ENCODE measurements around the gene SMARCA4. TPM values are rescaled to one million over a fixed set of nuclear protein-coding genes. Genes with fewer than 3 reads are reported as not detected.

SMARCA4 gene
- total and polyA plus RNA-seq, 2 experiments from 2014 or later, result 177 to 336 TPM

DNA sequence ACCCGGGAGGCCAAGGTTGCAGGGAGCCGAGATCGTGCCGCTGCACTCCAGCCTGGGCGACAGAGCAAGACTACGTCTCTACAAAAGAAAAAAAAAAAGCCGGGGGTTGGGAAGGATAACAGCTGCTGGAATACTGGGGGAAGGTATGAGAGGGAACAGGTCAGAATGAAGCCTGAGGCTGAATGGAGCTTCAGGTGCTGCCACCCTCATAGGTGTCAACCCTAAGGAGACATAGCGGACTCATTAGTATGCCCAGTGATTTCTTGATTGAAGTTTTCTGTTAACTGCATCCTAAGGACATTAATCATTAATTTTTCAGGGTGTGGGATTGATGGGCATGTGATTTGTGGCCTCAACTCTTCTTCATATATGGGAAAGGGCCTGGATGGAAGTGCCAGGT lies 6.0 kb downstream of the SMARCA4 start:
- DNase-seq (ENCODE audit: low spot score), result no peak
- peaks cover 27% of the 10 kb centered on the region; the same call in 1 of the 2 replicates for H3K4me1 ChIP-seq (ENCODE audit: insufficient read depth)
- H3K36me3 ChIP-seq (ENCODE audit: insufficient read depth), result no peaks in the 10 kb centered on the region; the same call in 1 of the 2 replicates
- H3K9me3 Mint-ChIP-seq, result no peaks in the 10 kb centered on the region
- H3F3A ChIP-seq (replicated peaks; ENCODE audit: low read depth), result 0 out of 2 replicates have a peak, but pooled peaks cover 6% of the 10 kb centered on the region
- no peak overlapping the region for H3K4me3 Mint-ChIP-seq
- no peak for TF ChIP-seq CREB1 (CRISPR knock-in tag; IDR thresholded peaks at IDR 0.05; ENCODE audit: low read depth)
- no peak for TF ChIP-seq ETS1 (IDR thresholded peaks at IDR 0.05)
- TF ChIP-seq, protein P1, sequence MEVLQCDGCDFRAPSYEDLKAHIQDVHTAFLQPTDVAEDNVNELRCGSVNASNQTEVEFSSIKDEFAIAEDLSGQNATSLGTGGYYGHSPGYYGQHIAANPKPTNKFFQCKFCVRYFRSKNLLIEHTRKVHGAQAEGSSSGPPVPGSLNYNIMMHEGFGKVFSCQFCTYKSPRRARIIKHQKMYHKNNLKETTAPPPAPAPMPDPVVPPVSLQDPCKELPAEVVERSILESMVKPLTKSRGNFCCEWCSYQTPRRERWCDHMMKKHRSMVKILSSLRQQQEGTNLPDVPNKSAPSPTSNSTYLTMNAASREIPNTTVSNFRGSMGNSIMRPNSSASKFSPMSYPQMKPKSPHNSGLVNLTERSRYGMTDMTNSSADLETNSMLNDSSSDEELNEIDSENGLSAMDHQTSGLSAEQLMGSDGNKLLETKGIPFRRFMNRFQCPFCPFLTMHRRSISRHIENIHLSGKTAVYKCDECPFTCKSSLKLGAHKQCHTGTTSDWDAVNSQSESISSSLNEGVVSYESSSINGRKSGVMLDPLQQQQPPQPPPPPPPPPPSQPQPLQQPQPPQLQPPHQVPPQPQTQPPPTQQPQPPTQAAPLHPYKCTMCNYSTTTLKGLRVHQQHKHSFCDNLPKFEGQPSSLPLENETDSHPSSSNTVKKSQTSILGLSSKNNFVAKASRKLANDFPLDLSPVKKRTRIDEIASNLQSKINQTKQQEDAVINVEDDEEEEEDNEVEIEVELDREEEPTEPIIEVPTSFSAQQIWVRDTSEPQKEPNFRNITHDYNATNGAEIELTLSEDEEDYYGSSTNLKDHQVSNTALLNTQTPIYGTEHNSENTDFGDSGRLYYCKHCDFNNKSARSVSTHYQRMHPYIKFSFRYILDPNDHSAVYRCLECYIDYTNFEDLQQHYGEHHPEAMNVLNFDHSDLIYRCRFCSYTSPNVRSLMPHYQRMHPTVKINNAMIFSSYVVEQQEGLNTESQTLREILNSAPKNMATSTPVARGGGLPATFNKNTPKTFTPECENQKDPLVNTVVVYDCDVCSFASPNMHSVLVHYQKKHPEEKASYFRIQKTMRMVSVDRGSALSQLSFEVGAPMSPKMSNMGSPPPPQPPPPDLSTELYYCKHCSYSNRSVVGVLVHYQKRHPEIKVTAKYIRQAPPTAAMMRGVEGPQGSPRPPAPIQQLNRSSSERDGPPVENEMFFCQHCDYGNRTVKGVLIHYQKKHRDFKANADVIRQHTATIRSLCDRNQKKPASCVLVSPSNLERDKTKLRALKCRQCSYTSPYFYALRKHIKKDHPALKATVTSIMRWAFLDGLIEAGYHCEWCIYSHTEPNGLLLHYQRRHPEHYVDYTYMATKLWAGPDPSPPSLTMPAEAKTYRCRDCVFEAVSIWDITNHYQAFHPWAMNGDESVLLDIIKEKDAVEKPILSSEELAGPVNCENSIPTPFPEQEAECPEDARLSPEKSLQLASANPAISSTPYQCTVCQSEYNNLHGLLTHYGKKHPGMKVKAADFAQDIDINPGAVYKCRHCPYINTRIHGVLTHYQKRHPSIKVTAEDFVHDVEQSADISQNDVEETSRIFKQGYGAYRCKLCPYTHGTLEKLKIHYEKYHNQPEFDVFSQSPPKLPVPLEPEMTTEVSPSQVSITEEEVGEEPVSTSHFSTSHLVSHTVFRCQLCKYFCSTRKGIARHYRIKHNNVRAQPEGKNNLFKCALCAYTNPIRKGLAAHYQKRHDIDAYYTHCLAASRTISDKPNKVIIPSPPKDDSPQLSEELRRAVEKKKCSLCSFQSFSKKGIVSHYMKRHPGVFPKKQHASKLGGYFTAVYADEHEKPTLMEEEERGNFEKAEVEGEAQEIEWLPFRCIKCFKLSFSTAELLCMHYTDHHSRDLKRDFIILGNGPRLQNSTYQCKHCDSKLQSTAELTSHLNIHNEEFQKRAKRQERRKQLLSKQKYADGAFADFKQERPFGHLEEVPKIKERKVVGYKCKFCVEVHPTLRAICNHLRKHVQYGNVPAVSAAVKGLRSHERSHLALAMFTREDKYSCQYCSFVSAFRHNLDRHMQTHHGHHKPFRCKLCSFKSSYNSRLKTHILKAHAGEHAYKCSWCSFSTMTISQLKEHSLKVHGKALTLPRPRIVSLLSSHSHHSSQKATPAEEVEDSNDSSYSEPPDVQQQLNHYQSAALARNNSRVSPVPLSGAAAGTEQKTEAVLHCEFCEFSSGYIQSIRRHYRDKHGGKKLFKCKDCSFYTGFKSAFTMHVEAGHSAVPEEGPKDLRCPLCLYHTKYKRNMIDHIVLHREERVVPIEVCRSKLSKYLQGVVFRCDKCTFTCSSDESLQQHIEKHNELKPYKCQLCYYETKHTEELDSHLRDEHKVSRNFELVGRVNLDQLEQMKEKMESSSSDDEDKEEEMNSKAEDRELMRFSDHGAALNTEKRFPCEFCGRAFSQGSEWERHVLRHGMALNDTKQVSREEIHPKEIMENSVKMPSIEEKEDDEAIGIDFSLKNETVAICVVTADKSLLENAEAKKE (CRISPR knock-in tag; IDR thresholded peaks at IDR 0.05), result no peak
- no peak for TF ChIP-seq POLR2AphosphoS5 (IDR thresholded peaks at IDR 0.05; ENCODE audit: low read depth)
- TF ChIP-seq EZH2 (IDR thresholded peaks at IDR 0.05; ENCODE audit: low read depth, unreplicated experiment), result no peak
- TF ChIP-seq STAT1 (IDR thresholded peaks at IDR 0.05; ENCODE audit: unreplicated experiment), result no peak
- TF ChIP-seq JUNB (IDR thresholded peaks at IDR 0.05; ENCODE audit: unreplicated experiment), result no peak
- no peak for TF ChIP-seq EZH2phosphoT487 (IDR thresholded peaks at IDR 0.05; ENCODE audit: unreplicated experiment)
- TF ChIP-seq, protein P2, sequence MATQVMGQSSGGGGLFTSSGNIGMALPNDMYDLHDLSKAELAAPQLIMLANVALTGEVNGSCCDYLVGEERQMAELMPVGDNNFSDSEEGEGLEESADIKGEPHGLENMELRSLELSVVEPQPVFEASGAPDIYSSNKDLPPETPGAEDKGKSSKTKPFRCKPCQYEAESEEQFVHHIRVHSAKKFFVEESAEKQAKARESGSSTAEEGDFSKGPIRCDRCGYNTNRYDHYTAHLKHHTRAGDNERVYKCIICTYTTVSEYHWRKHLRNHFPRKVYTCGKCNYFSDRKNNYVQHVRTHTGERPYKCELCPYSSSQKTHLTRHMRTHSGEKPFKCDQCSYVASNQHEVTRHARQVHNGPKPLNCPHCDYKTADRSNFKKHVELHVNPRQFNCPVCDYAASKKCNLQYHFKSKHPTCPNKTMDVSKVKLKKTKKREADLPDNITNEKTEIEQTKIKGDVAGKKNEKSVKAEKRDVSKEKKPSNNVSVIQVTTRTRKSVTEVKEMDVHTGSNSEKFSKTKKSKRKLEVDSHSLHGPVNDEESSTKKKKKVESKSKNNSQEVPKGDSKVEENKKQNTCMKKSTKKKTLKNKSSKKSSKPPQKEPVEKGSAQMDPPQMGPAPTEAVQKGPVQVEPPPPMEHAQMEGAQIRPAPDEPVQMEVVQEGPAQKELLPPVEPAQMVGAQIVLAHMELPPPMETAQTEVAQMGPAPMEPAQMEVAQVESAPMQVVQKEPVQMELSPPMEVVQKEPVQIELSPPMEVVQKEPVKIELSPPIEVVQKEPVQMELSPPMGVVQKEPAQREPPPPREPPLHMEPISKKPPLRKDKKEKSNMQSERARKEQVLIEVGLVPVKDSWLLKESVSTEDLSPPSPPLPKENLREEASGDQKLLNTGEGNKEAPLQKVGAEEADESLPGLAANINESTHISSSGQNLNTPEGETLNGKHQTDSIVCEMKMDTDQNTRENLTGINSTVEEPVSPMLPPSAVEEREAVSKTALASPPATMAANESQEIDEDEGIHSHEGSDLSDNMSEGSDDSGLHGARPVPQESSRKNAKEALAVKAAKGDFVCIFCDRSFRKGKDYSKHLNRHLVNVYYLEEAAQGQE (IDR thresholded peaks at IDR 0.05; ENCODE audit: unreplicated experiment), result no peak
- TF ChIP-seq, protein P3, sequence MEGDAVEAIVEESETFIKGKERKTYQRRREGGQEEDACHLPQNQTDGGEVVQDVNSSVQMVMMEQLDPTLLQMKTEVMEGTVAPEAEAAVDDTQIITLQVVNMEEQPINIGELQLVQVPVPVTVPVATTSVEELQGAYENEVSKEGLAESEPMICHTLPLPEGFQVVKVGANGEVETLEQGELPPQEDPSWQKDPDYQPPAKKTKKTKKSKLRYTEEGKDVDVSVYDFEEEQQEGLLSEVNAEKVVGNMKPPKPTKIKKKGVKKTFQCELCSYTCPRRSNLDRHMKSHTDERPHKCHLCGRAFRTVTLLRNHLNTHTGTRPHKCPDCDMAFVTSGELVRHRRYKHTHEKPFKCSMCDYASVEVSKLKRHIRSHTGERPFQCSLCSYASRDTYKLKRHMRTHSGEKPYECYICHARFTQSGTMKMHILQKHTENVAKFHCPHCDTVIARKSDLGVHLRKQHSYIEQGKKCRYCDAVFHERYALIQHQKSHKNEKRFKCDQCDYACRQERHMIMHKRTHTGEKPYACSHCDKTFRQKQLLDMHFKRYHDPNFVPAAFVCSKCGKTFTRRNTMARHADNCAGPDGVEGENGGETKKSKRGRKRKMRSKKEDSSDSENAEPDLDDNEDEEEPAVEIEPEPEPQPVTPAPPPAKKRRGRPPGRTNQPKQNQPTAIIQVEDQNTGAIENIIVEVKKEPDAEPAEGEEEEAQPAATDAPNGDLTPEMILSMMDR (conservative IDR thresholded peaks at IDR 0.05; ENCODE audit: low read depth in 2 of 2), result no peak
- no peak for TF ChIP-seq ZNF114 (CRISPR knock-in tag; IDR thresholded peaks at IDR 0.05)
- no peak for TF ChIP-seq NANOG (IDR thresholded peaks at IDR 0.05; ENCODE audit: borderline replicate concordance)
- no peak for TF ChIP-seq ZNF331 (CRISPR knock-in tag; IDR thresholded peaks at IDR 0.05; ENCODE audit: low read depth)
- no peak overlapping the region for H3K4me3 ChIP-seq
- no peak overlapping the region for H2AFZ ChIP-seq
- H3K36me3 Mint-ChIP-seq (ENCODE audit: low read depth), result peaks cover 31% of the 10 kb centered on the region
- ATAC-seq, result no peak
- H3K79me2 ChIP-seq (replicated peaks; ENCODE audit: insufficient read depth), result peaks cover 100% of the 10 kb centered on the region
- peaks cover 55% of the 10 kb centered on the region for H4K20me1 ChIP-seq (replicated peaks; ENCODE audit: insufficient read depth)
- peak overlapping the region; percentile 50; the same call in 1 of the 2 replicates for H3K27ac Mint-ChIP-seq
- 0 out of 2 replicates have a peak overlapping the region, but pooled peaks have one; percentile 26 for H3K27ac ChIP-seq (ENCODE audit: low read depth)
- no peak overlapping the region for H3K4me2 ChIP-seq
- peaks cover 11% of the 10 kb centered on the region for H3K27me3 Mint-ChIP-seq (ENCODE audit: insufficient read depth, low read depth, poor library complexity)
- no peaks in the 10 kb centered on the region for H3K9me2 ChIP-seq (ENCODE audit: insufficient read depth)
- H3K4me1 Mint-ChIP-seq, result peaks cover 47% of the 10 kb centered on the region
- H3K27me3 ChIP-seq (ENCODE audit: insufficient read depth), result no peaks in the 10 kb centered on the region

All from GM23338 (cell line).